ENCODE results near the gene MISP. TPM values are rescaled to one million over a fixed set of nuclear protein-coding genes. Genes with fewer than 3 reads are reported as not detected.

The MISP gene
- total and polyA plus RNA-seq, 9 of the 15 experiments (the other 6 are each of a cell fraction or from before 2014, with no cell fraction given) = 0.04 to 0.29 (median 0.05) TPM; not detected in 5

- TF ChIP-seq, protein P1, sequence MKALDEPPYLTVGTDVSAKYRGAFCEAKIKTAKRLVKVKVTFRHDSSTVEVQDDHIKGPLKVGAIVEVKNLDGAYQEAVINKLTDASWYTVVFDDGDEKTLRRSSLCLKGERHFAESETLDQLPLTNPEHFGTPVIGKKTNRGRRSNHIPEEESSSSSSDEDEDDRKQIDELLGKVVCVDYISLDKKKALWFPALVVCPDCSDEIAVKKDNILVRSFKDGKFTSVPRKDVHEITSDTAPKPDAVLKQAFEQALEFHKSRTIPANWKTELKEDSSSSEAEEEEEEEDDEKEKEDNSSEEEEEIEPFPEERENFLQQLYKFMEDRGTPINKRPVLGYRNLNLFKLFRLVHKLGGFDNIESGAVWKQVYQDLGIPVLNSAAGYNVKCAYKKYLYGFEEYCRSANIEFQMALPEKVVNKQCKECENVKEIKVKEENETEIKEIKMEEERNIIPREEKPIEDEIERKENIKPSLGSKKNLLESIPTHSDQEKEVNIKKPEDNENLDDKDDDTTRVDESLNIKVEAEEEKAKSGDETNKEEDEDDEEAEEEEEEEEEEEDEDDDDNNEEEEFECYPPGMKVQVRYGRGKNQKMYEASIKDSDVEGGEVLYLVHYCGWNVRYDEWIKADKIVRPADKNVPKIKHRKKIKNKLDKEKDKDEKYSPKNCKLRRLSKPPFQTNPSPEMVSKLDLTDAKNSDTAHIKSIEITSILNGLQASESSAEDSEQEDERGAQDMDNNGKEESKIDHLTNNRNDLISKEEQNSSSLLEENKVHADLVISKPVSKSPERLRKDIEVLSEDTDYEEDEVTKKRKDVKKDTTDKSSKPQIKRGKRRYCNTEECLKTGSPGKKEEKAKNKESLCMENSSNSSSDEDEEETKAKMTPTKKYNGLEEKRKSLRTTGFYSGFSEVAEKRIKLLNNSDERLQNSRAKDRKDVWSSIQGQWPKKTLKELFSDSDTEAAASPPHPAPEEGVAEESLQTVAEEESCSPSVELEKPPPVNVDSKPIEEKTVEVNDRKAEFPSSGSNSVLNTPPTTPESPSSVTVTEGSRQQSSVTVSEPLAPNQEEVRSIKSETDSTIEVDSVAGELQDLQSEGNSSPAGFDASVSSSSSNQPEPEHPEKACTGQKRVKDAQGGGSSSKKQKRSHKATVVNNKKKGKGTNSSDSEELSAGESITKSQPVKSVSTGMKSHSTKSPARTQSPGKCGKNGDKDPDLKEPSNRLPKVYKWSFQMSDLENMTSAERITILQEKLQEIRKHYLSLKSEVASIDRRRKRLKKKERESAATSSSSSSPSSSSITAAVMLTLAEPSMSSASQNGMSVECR (CRISPR knock-in tag; IDR thresholded peaks at IDR 0.05) = no peak; the same call in 1 of the 2 replicates
- TF ChIP-seq MIER1 (IDR thresholded peaks at IDR 0.05; ENCODE audit: low read depth) = no peak
- TF ChIP-seq, protein P2, sequence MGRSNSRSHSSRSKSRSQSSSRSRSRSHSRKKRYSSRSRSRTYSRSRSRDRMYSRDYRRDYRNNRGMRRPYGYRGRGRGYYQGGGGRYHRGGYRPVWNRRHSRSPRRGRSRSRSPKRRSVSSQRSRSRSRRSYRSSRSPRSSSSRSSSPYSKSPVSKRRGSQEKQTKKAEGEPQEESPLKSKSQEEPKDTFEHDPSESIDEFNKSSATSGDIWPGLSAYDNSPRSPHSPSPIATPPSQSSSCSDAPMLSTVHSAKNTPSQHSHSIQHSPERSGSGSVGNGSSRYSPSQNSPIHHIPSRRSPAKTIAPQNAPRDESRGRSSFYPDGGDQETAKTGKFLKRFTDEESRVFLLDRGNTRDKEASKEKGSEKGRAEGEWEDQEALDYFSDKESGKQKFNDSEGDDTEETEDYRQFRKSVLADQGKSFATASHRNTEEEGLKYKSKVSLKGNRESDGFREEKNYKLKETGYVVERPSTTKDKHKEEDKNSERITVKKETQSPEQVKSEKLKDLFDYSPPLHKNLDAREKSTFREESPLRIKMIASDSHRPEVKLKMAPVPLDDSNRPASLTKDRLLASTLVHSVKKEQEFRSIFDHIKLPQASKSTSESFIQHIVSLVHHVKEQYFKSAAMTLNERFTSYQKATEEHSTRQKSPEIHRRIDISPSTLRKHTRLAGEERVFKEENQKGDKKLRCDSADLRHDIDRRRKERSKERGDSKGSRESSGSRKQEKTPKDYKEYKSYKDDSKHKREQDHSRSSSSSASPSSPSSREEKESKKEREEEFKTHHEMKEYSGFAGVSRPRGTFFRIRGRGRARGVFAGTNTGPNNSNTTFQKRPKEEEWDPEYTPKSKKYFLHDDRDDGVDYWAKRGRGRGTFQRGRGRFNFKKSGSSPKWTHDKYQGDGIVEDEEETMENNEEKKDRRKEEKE (IDR thresholded peaks at IDR 0.05; ENCODE audit: borderline replicate concordance in 1 of 2, control insufficient read depth in 1 of 2, low read depth in 2 of 2, low read length in 1 of 2) = no peak
- TF ChIP-seq SPI1 (IDR thresholded peaks at IDR 0.05; ENCODE audit: borderline replicate concordance, low read depth, low read length) = no peak
- TF ChIP-seq ILF3 (IDR thresholded peaks at IDR 0.05; ENCODE audit: borderline replicate concordance) = no peak
- TF ChIP-seq HES1 (IDR thresholded peaks at IDR 0.05; ENCODE audit: low read depth) = no peak
- TF ChIP-seq NBN (IDR thresholded peaks at IDR 0.05; ENCODE audit: low read depth) = no peak
- TF ChIP-seq KLF1 (tag; IDR thresholded peaks at IDR 0.05) = no peak
- TF ChIP-seq ZNF146 (CRISPR knock-in tag; IDR thresholded peaks at IDR 0.05; ENCODE audit: unreplicated experiment) = no peak
- no peak for TF ChIP-seq CBFA2T2 (conservative IDR thresholded peaks at IDR 0.05)
- no peak for TF ChIP-seq POLR2AphosphoS2 (IDR thresholded peaks at IDR 0.05; ENCODE audit: low read length)
- TF ChIP-seq ZNF436 (CRISPR knock-in tag; IDR thresholded peaks at IDR 0.05) = no peak
- TF ChIP-seq ZNF121 (CRISPR knock-in tag; conservative IDR thresholded peaks at IDR 0.05) = no peak
- TF ChIP-seq, protein P3, sequence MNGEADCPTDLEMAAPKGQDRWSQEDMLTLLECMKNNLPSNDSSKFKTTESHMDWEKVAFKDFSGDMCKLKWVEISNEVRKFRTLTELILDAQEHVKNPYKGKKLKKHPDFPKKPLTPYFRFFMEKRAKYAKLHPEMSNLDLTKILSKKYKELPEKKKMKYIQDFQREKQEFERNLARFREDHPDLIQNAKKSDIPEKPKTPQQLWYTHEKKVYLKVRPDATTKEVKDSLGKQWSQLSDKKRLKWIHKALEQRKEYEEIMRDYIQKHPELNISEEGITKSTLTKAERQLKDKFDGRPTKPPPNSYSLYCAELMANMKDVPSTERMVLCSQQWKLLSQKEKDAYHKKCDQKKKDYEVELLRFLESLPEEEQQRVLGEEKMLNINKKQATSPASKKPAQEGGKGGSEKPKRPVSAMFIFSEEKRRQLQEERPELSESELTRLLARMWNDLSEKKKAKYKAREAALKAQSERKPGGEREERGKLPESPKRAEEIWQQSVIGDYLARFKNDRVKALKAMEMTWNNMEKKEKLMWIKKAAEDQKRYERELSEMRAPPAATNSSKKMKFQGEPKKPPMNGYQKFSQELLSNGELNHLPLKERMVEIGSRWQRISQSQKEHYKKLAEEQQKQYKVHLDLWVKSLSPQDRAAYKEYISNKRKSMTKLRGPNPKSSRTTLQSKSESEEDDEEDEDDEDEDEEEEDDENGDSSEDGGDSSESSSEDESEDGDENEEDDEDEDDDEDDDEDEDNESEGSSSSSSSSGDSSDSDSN (IDR thresholded peaks at IDR 0.05; ENCODE audit: borderline replicate concordance in 1 of 2, low read depth in 2 of 2, low read length in 2 of 2) = no peak
- no peak for TF ChIP-seq ZNF263 (CRISPR knock-in tag; IDR thresholded peaks at IDR 0.05; ENCODE audit: borderline replicate concordance)
- TF ChIP-seq NR2C1 (IDR thresholded peaks at IDR 0.05) = no peak
- TF ChIP-seq NR2C1 (tag; IDR thresholded peaks at IDR 0.05) = no peak
- TF ChIP-seq HCFC1 (IDR thresholded peaks at IDR 0.05; ENCODE audit: low read depth, low read length) = no peak
Observed at GRCh38 chr19:703329-703650, 47.6 kb upstream of the MISP start (continued).
